ENCODE data around the gene MTURN. TPM values are rescaled to one million over a fixed set of nuclear protein-coding genes. Genes with fewer than 3 reads are reported as not detected.

The MTURN gene
- polyA plus RNA-seq, 3 donors = 5.9 to 7.9 (median 7.5) TPM

DNA sequence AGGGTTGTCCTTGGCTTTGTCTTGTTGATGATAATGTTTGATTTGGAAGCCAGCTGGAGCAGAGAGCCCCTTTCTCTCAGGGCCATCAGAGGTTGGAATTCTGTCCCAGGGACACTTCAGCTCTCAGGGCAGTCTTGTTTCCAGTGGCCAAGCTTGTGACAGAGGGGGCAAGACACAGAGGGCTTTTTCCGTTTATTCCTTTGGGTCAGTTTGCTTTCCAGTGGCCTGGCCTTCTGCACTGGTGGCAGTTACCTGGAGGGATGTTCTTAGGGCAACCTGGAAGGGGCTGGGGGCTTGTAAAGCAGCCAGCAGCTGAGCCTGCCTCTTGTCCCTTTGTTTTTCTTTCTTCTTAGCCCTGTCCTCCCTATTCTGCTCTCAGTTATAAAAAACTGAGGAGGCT, 62.7 kb downstream of the MTURN start:
- Histone ChIP-seq H3K9ac (ENCODE audit: insufficient read depth, low read length, poor library complexity, severe bottlenecking) (no peak overlapping the region), H3K4me2 (replicated peaks; ENCODE audit: extremely low read depth, low read length, poor library complexity, severe bottlenecking) (no peak overlapping the region), H3K36me3 (replicated peaks in 1 of 2; ENCODE audit: control insufficient read depth in 1 of 2, insufficient read depth in 2 of 2, low read length in 2 of 2) (no peaks in the 10 kb centered on the region), H3K27ac (ENCODE audit: low read depth in 1 of 2, low read length in 2 of 2) (no peak overlapping the region), H3K27me3 (ENCODE audit: control insufficient read depth in 2 of 2, insufficient read depth in 2 of 2, low read length in 2 of 2) (no peaks in the 10 kb centered on the region), H2AFZ (ENCODE audit: insufficient read depth, low read depth, low read length, poor library complexity, severe bottlenecking) (no peak overlapping the region), H3K4me3 (replicated peaks in 1 of 3; ENCODE audit: low read depth in 2 of 3, low read length in 3 of 3) (no peak overlapping the region), H3K4me1 (ENCODE audit: control insufficient read depth in 1 of 2, insufficient read depth in 2 of 2, low read length in 2 of 2) (peaks cover 5 to 10% of the 10 kb centered on the region in 2 donors), H3K79me2 (ENCODE audit: insufficient read depth, low read length) (no peaks in the 10 kb centered on the region), H4K20me1 (ENCODE audit: insufficient read depth, low read length) (no peaks in the 10 kb centered on the region), H3K9me3 (replicated peaks in 1 of 2; ENCODE audit: control insufficient read depth in 1 of 2, insufficient read depth in 1 of 2, low read length in 2 of 2) (peaks cover 27 to 31% of the 10 kb centered on the region in 2 donors)
- intact Hi-C loops (cut with micrococcal nuclease) = no loop called here
- WGBS (ENCODE audit: insufficient coverage) = no CpG with 5 or more reads among the region's 1 CpG
- DNase-seq = no peak
- Mint-ChIP-seq H3K9me3 (peaks cover 31 to 44% (median 37%) of the 10 kb centered on the region in 7 donors), H3K27ac (no peak overlapping the region), H3K27me3 (ENCODE audit: low read depth in 3 of 3) (peaks cover 0 to 3% (median 0%) of the 10 kb centered on the region in 3 donors), H3K4me3 (no peak overlapping the region), H3K36me3 (peaks cover 13 to 14% of the 10 kb centered on the region in 2 donors), H3K4me1 (peaks cover 17% of the 10 kb centered on the region)
- TF ChIP-seq, protein P1, sequence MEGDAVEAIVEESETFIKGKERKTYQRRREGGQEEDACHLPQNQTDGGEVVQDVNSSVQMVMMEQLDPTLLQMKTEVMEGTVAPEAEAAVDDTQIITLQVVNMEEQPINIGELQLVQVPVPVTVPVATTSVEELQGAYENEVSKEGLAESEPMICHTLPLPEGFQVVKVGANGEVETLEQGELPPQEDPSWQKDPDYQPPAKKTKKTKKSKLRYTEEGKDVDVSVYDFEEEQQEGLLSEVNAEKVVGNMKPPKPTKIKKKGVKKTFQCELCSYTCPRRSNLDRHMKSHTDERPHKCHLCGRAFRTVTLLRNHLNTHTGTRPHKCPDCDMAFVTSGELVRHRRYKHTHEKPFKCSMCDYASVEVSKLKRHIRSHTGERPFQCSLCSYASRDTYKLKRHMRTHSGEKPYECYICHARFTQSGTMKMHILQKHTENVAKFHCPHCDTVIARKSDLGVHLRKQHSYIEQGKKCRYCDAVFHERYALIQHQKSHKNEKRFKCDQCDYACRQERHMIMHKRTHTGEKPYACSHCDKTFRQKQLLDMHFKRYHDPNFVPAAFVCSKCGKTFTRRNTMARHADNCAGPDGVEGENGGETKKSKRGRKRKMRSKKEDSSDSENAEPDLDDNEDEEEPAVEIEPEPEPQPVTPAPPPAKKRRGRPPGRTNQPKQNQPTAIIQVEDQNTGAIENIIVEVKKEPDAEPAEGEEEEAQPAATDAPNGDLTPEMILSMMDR (IDR thresholded peaks at IDR 0.05) = no peak

DNA sequence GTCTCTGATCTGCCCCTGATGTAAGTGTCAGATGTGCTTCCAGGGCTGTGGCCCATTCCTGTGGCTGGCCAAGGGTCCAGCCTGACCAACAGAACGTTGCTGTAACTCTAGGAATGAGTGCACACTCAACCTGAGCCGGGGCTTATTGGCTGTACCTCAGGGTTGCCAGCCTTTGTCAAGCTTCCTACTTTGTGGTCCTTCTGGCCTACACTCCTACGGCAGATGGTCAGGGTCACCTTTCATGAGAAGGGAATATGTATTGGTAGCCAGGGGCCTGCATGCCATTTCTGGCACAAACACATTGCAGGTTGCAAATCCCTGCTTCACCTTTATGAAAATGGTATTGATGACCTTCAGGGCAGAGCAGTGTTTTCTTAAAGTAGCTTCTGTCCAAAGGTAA, 64.5 kb downstream of the MTURN start:
- Histone ChIP-seq H3K4me1 (ENCODE audit: control insufficient read depth in 1 of 2, insufficient read depth in 2 of 2, low read length in 2 of 2) (peaks cover 5 to 10% of the 10 kb centered on the region in 2 donors), H3K4me3 (replicated peaks in 1 of 3; ENCODE audit: low read depth in 2 of 3, low read length in 3 of 3) (no peak overlapping the region), H4K20me1 (ENCODE audit: insufficient read depth, low read length) (no peaks in the 10 kb centered on the region), H3K4me2 (replicated peaks; ENCODE audit: extremely low read depth, low read length, poor library complexity, severe bottlenecking) (no peak overlapping the region), H3K27me3 (ENCODE audit: control insufficient read depth in 2 of 2, insufficient read depth in 2 of 2, low read length in 2 of 2) (no peaks in the 10 kb centered on the region), H3K27ac (ENCODE audit: low read depth in 1 of 2, low read length in 2 of 2) (no peak overlapping the region), H3K9ac (ENCODE audit: insufficient read depth, low read length, poor library complexity, severe bottlenecking) (no peak overlapping the region), H2AFZ (ENCODE audit: insufficient read depth, low read depth, low read length, poor library complexity, severe bottlenecking) (no peak overlapping the region), H3K9me3 (replicated peaks in 1 of 2; ENCODE audit: control insufficient read depth in 1 of 2, insufficient read depth in 1 of 2, low read length in 2 of 2) (peaks cover 27 to 31% of the 10 kb centered on the region in 2 donors), H3K79me2 (ENCODE audit: insufficient read depth, low read length) (no peaks in the 10 kb centered on the region), H3K36me3 (replicated peaks in 1 of 2; ENCODE audit: control insufficient read depth in 1 of 2, insufficient read depth in 2 of 2, low read length in 2 of 2) (no peaks in the 10 kb centered on the region)
- 100% methylated on average over 2 of the region's 3 CpGs for WGBS (ENCODE audit: insufficient coverage)
- Mint-ChIP-seq H3K27ac (no peak overlapping the region), H3K4me1 (peaks cover 17% of the 10 kb centered on the region), H3K4me3 (no peak overlapping the region), H3K27me3 (ENCODE audit: low read depth in 3 of 3) (peaks cover 0 to 3% (median 0%) of the 10 kb centered on the region in 3 donors), H3K36me3 (peaks cover 13 to 14% of the 10 kb centered on the region in 2 donors), H3K9me3 (peaks cover 29 to 39% (median 37%) of the 10 kb centered on the region in 7 donors)
- DNase-seq = no peak
- intact Hi-C loops (cut with micrococcal nuclease) = no loop called here
- TF ChIP-seq, protein P1 (IDR thresholded peaks at IDR 0.05) = no peak

Data from CD14-positive monocyte (primary cell).